H1 (cell line): ENCODE measurements around the gene MYBPC3. TPM values are rescaled to one million over a fixed set of nuclear protein-coding genes. Genes with fewer than 3 reads are reported as not detected.

Experiments used
- CTCF ChIA-PET: fragments of 300-600 bp; sonication (Branson Sonifier 250); formaldehyde crosslinking; loops from one replicate; lab custom pipeline; 2021; ENCODE audit not compliant: partially characterized antibody; lab: Charles Lee
- POLR2A ChIA-PET: fragments of 300-600 bp; sonication (Branson Sonifier 250); formaldehyde crosslinking; loops from one replicate; lab custom pipeline; 2021; ENCODE audit warnings: inconsistent platforms; ENCODE audit not compliant: partially characterized antibody; lab: Charles Lee
- DNase-seq, 2 experiments: peaks; one replicate each; pipeline versions ENCODE4 v3.0.0 to v3.0.0-alpha.2; 2010 to 2022; ENCODE audit warnings: low spot score in 2 of 2, low read depth in 1 of 2, mixed read lengths in 1 of 2
- FAIRE-seq: peaks from 2 replicates; lab custom pipeline; 2011; peaks lifted over from hg19 to GRCh38; lab: Jason Lieb, UNC
- H2AFZ ChIP-seq: 2 replicates; pipeline ENCODE4 v1.8.1; 2012; ENCODE audit warnings: low read length, inconsistent platforms
- H2AK5ac ChIP-seq: 2 replicates; pipeline ENCODE4 v1.6.1; 2013; ENCODE audit warnings: low read depth, low read length
- H2BK120ac ChIP-seq: replicated peaks from 2 replicates; pipeline ENCODE3; 2013; ENCODE audit warnings: low read depth, low read length, inconsistent platforms
- H2BK12ac ChIP-seq: 2 replicates; pipeline ENCODE4 v1.6.1; 2013; ENCODE audit warnings: low read depth, low read length
- H2BK15ac ChIP-seq: 2 replicates; pipeline ENCODE4 v1.6.1; 2013; ENCODE audit warnings: low read length
- H2BK20ac ChIP-seq: 2 replicates; pipeline ENCODE4 v1.6.1; 2013; ENCODE audit warnings: low read length
- H2BK5ac ChIP-seq: 2 replicates; pipeline ENCODE4 v1.6.1; 2013; ENCODE audit warnings: low read depth, low read length
- H3K14ac ChIP-seq: 2 replicates; pipeline ENCODE4 v1.6.1; 2013; ENCODE audit warnings: inconsistent platforms; ENCODE audit not compliant: insufficient read length
- H3K18ac ChIP-seq: 2 replicates; pipeline ENCODE4 v1.6.1; 2013; ENCODE audit warnings: low read length; ENCODE audit errors: extremely low read depth
- H3K23ac ChIP-seq: 2 replicates; pipeline ENCODE4 v1.6.1; 2013; ENCODE audit warnings: inconsistent platforms; ENCODE audit not compliant: insufficient read length
- H3K23me2 ChIP-seq: 2 replicates; pipeline ENCODE4 v1.6.1; 2013; ENCODE audit warnings: low read depth, low read length
- H3K27ac ChIP-seq: 2 replicates; pipeline ENCODE4 v1.6.1; 2011; ENCODE audit warnings: low read depth, low read length, inconsistent platforms
- H3K27me3 ChIP-seq, 4 experiments: replicated peaks in 1 of 4; 1 replicate in 1 of 4; 2 replicates in 3 of 4; pipeline versions ENCODE4 v1.6.1 to v1.8.1; 2011 to 2013; ENCODE audit warnings: low read length in 3 of 4, mild to moderate bottlenecking in 3 of 4, inconsistent platforms in 2 of 4, mixed read lengths in 2 of 4, moderate library complexity in 1 of 4; ENCODE audit not compliant: control insufficient read depth in 3 of 4, insufficient read depth in 3 of 4; ENCODE audit errors: extremely low read depth in 1 of 4
- H3K36me3 ChIP-seq, 4 experiments: 2 replicates each; pipeline versions ENCODE4 v1.6.1 to v1.8.1; 2011 to 2013; ENCODE audit warnings: mild to moderate bottlenecking in 4 of 4, low read length in 3 of 4, moderate library complexity in 2 of 4, control low read depth in 1 of 4, inconsistent platforms in 1 of 4; ENCODE audit not compliant: insufficient read depth in 4 of 4, control insufficient read depth in 2 of 4
- H3K4ac ChIP-seq: replicated peaks from 2 replicates; pipeline ENCODE3; 2013; ENCODE audit warnings: low read length, low read depth, mixed read lengths, inconsistent platforms; ENCODE audit not compliant: insufficient read length
- H3K4me1 ChIP-seq, 4 experiments: replicated peaks in 1 of 4; 1 replicate in 1 of 4; 2 replicates in 3 of 4; pipeline versions ENCODE4 v1.6.1 to v1.8.1; 2011 to 2013; ENCODE audit warnings: low read length in 3 of 4, inconsistent platforms in 2 of 4, mixed read lengths in 1 of 4; ENCODE audit not compliant: insufficient read depth in 4 of 4, control insufficient read depth in 3 of 4
- H3K4me2 ChIP-seq, 2 experiments: 2 replicates each; pipeline versions ENCODE4 v1.6.1 to v1.8.1; 2011 to 2013; ENCODE audit warnings: low read depth in 2 of 2, low read length in 2 of 2, control low read depth in 1 of 2, inconsistent platforms in 1 of 2, mild to moderate bottlenecking in 1 of 2; ENCODE audit not compliant: insufficient read depth in 1 of 2
- H3K4me3 ChIP-seq, 4 experiments: fragments of 200-600, 300-600 bp in 1 of 4; sonication (generic), shearing (Covaris generic), sonication (Bioruptor Twin) in 1 of 4; 2 replicates each; pipeline versions ENCODE4 v1.5.1 to v1.8.1; 2011 to 2016; ENCODE audit warnings: low read length in 4 of 4, low read depth in 3 of 4, control low read depth in 2 of 4, inconsistent platforms in 2 of 4, mild to moderate bottlenecking in 2 of 4, mixed read lengths in 1 of 4, moderate library complexity in 1 of 4; ENCODE audit not compliant: insufficient read depth in 2 of 4; ENCODE audit errors: extremely low read depth in 1 of 4
- H3K56ac ChIP-seq: replicated peaks from 2 replicates; pipeline ENCODE3; 2013; ENCODE audit warnings: low read depth, mild to moderate bottlenecking, mixed read lengths, low read length, inconsistent platforms; ENCODE audit not compliant: insufficient read length
- H3K79me1 ChIP-seq: 2 replicates; pipeline ENCODE4 v1.6.1; 2013; ENCODE audit warnings: low read depth, low read length, control low read depth
- H3K79me2 ChIP-seq, 2 experiments: 2 replicates each; pipeline versions ENCODE4 v1.6.1 to v1.8.1; 2012 to 2013; ENCODE audit warnings: low read length in 2 of 2, mild to moderate bottlenecking in 2 of 2, inconsistent platforms in 1 of 2; ENCODE audit not compliant: insufficient read depth in 2 of 2, control insufficient read depth in 1 of 2
- H3K9ac ChIP-seq, 4 experiments: replicated peaks in 1 of 4; 1 replicate in 1 of 4; 2 replicates in 3 of 4; pipeline versions ENCODE4 v1.6.1 to v1.8.1; 2011 to 2013; ENCODE audit warnings: low read depth in 3 of 4, low read length in 3 of 4, control low read depth in 2 of 4, mild to moderate bottlenecking in 2 of 4, moderate library complexity in 2 of 4, inconsistent platforms in 1 of 4; ENCODE audit errors: extremely low read depth in 1 of 4
- H3K9me3 ChIP-seq, 2 experiments: 2 replicates each; pipeline versions ENCODE4 v1.6.1 to v1.8.1; 2012 to 2013; ENCODE audit warnings: mild to moderate bottlenecking in 2 of 2, moderate library complexity in 2 of 2, control low read depth in 1 of 2, inconsistent platforms in 1 of 2, low read depth in 1 of 2, low read length in 1 of 2, mixed read lengths in 1 of 2; ENCODE audit not compliant: insufficient read depth in 2 of 2
- H4K20me1 ChIP-seq, 2 experiments: replicated peaks in 1 of 2; 2 replicates each; pipeline versions ENCODE3 to v1.8.1; 2011 to 2013; ENCODE audit warnings: inconsistent platforms in 2 of 2, low read length in 2 of 2, mild to moderate bottlenecking in 1 of 2; ENCODE audit not compliant: insufficient read depth in 2 of 2, control insufficient read depth in 1 of 2
- H4K5ac ChIP-seq: 2 replicates; pipeline ENCODE4 v1.6.1; 2013; ENCODE audit warnings: low read length, low read depth, mixed read lengths, inconsistent platforms; ENCODE audit not compliant: insufficient read length
- H4K8ac ChIP-seq: 2 replicates; pipeline ENCODE4 v1.8.0; 2013; ENCODE audit warnings: mild to moderate bottlenecking, moderate library complexity, low read length, inconsistent platforms; ENCODE audit not compliant: insufficient read depth; ENCODE audit errors: extremely low read depth
- H4K91ac ChIP-seq: replicated peaks from 2 replicates; pipeline ENCODE3; 2013; ENCODE audit warnings: low read length, mixed read lengths, inconsistent platforms; ENCODE audit not compliant: insufficient read length
- BRCA1 ChIP-seq: IDR thresholded peaks from 2 replicates; pipeline ENCODE4 v1.6.1; 2012; ENCODE audit warnings: low read depth, low read length, improper control_type of control experiment
- SP4 ChIP-seq: IDR thresholded peaks from 2 replicates; pipeline ENCODE4 v1.6.1; 2012; ENCODE audit warnings: low read length, inconsistent platforms
- SUZ12 ChIP-seq: fragments of 200-600 bp; sonication (generic); IDR thresholded peaks from 2 replicates; pipeline ENCODE4 v1.6.1; 2012; ENCODE audit warnings: mild to moderate bottlenecking, inconsistent platforms, low read length, moderate library complexity, mixed read lengths
- WGBS, 2 experiments: shearing (Covaris generic) in 1 of 2; methylation state at CpG; one replicate each; pipeline versions ENCODE4 v1.1.6 to v1.1.7; 2013 to 2015; ENCODE audit warnings: low lambda C conversion rate in 2 of 2, mixed read lengths in 2 of 2, inconsistent platforms in 1 of 2, low coverage in 1 of 2, missing lambda C conversion rate in 1 of 2; ENCODE audit not compliant: insufficient replicate concordance in 2 of 2, insufficient coverage in 1 of 2, insufficient read length in 1 of 2; ENCODE audit errors: extremely low coverage in 1 of 2, missing lambda C conversion rate in 1 of 2; 5-methylcytosine and 5-hydroxymethylcytosine counted together
- polyA plus RNA-seq, 7 experiments: library from polyadenylated mRNA; depleted of rRNA in 3 of 7; stranded (reverse) in 5 of 7; unstranded in 2 of 7; fragments of >200 nt in 5 of 7; fragments of 200-250 nt in 2 of 7; gene quantifications; 1 replicate in 5 of 7; 2 replicates in 1 of 7; 4 replicates in 1 of 7; pipeline versions ENCODE4 v1.2.1 to v1.2.3, GENCODE V29; 2011 to 2013; ENCODE audit warnings: missing spikeins in 2 of 7, mixed read lengths in 2 of 7
- total RNA-seq: library from RNA; stranded (reverse); fragmentation: NEBNext Ultra II Directional; extraction: Animal tissue kit (Norgen Biotek cat#: 25700); gene quantifications from 2 replicates; pipeline ENCODE4 v1.2.1, GENCODE V29; 2021
- TF ChIP-seq, protein P1 (sequence below), 3 experiments: IDR thresholded peaks; 1 replicate in 2 of 3; 2 replicates in 1 of 3; pipeline versions ENCODE4 v1.5.1 to v1.6.1; 2011; ENCODE audit warnings: low read length in 3 of 3, mild to moderate bottlenecking in 3 of 3, inconsistent platforms in 2 of 3, low read depth in 1 of 3, moderate library complexity in 1 of 3; ENCODE audit not compliant: insufficient read depth in 1 of 3; ENCODE audit errors: control extremely low read depth in 1 of 3

MYBPC3 gene
- total and polyA plus RNA-seq, 2 of the 8 experiments (the other 6 are each of a cell fraction or from before 2014, with no cell fraction given) = 0.05 TPM; not detected in 1

DNA sequence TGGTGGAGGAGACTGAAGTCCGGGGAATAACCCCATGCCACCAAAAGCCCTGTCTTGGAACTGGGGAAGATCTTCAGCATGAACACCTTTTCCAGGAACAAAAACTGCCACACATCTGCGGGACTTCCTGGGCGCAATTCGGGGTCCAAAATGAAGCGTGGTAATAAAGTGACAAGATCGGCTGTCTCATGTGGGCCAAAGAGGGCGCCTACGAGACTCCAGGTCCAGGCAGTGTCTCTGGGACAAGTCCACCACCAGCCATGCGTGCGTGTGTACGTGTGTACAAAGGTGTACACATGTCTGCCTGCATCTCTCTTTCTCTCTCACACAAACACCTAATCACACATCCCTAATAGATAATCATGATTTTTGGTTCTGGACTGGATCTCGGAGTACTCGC lies 8.9 kb upstream of the MYBPC3 start:
- Histone ChIP-seq H2BK20ac (no peak overlapping the region), H2BK120ac (no peak overlapping the region), H3K23me2 (peaks cover 11% of the 10 kb centered on the region), H3K14ac (no peak overlapping the region), H3K4me3 (no peak overlapping the region), H3K9ac (no peak overlapping the region), H2AFZ (no peak overlapping the region), H3K9me3 (peaks cover 0 to 2% of the 10 kb centered on the region in 2 experiments; a peak in 1 of 4 replicates), H3K79me2 (no peaks in the 10 kb centered on the region), H3K27me3 (no peaks in the 10 kb centered on the region), H3K4me1 (no peaks in the 10 kb centered on the region), H4K5ac (no peak overlapping the region), H3K56ac (no peak overlapping the region), H4K8ac (no peak overlapping the region), H3K27ac (no peak overlapping the region), H2BK5ac (no peak overlapping the region), H4K20me1 (peaks cover 0 to 5% of the 10 kb centered on the region in 2 experiments), H2AK5ac (no peak overlapping the region), H3K79me1 (0 out of 2 replicates have a peak, but pooled peaks cover 2% of the 10 kb centered on the region), H3K4me2 (no peak overlapping the region), H4K91ac (no peak overlapping the region), H3K4ac (no peak overlapping the region), H2BK15ac (no peak overlapping the region), H2BK12ac (no peak overlapping the region), H3K18ac (no peak overlapping the region), H3K23ac (no peak overlapping the region), H3K36me3 (no peaks in the 10 kb centered on the region; a peak in 1 of 8 replicates)
- FAIRE-seq (no peak), DNase-seq (no peak)
- POLR2A ChIA-PET = interaction anchor here (0.7 kb wide), 1 partner anchor 492 kb away, joined by 5 read pairs; no protein-coding TSS in a partner anchor
- TF ChIP-seq BRCA1 (no peak), SUZ12 (no peak), SP4 (no peak)
- TF ChIP-seq, protein P1, sequence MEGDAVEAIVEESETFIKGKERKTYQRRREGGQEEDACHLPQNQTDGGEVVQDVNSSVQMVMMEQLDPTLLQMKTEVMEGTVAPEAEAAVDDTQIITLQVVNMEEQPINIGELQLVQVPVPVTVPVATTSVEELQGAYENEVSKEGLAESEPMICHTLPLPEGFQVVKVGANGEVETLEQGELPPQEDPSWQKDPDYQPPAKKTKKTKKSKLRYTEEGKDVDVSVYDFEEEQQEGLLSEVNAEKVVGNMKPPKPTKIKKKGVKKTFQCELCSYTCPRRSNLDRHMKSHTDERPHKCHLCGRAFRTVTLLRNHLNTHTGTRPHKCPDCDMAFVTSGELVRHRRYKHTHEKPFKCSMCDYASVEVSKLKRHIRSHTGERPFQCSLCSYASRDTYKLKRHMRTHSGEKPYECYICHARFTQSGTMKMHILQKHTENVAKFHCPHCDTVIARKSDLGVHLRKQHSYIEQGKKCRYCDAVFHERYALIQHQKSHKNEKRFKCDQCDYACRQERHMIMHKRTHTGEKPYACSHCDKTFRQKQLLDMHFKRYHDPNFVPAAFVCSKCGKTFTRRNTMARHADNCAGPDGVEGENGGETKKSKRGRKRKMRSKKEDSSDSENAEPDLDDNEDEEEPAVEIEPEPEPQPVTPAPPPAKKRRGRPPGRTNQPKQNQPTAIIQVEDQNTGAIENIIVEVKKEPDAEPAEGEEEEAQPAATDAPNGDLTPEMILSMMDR (IDR thresholded peaks at IDR 0.05; ENCODE audit: control extremely low read depth in 1 of 3, insufficient read depth in 1 of 3, low read depth in 1 of 3, low read length in 3 of 3) = peak in 1 of 3 experiments; percentile 1; a peak in 1 of 4 replicates
- 94% methylated on average over 13 of the region's 13 CpGs; no CpG with 5 or more reads in 1 of the 2 experiments for WGBS, 2 experiments
- CTCF ChIA-PET = interaction anchor here (0.6 to 2.3 kb wide), 7 partner anchors 11 to 235 kb away, joined by 3 to 7 read pairs (median 5); no protein-coding TSS in a partner anchor
